Measurements from ENCODE around the gene ZBTB20.

- TF ChIP-seq CTCF (IDR thresholded peaks at IDR 0.05) (no peak), POLR2A (IDR thresholded peaks at IDR 0.05) (no peak), POLR2AphosphoS5 (IDR thresholded peaks at IDR 0.05) (no peak)
These were observed 312.7 kb downstream of the ZBTB20 start for GRCh38 chr3:114834175-114834940.
